ENCODE results near the gene APBA2.

DNA sequence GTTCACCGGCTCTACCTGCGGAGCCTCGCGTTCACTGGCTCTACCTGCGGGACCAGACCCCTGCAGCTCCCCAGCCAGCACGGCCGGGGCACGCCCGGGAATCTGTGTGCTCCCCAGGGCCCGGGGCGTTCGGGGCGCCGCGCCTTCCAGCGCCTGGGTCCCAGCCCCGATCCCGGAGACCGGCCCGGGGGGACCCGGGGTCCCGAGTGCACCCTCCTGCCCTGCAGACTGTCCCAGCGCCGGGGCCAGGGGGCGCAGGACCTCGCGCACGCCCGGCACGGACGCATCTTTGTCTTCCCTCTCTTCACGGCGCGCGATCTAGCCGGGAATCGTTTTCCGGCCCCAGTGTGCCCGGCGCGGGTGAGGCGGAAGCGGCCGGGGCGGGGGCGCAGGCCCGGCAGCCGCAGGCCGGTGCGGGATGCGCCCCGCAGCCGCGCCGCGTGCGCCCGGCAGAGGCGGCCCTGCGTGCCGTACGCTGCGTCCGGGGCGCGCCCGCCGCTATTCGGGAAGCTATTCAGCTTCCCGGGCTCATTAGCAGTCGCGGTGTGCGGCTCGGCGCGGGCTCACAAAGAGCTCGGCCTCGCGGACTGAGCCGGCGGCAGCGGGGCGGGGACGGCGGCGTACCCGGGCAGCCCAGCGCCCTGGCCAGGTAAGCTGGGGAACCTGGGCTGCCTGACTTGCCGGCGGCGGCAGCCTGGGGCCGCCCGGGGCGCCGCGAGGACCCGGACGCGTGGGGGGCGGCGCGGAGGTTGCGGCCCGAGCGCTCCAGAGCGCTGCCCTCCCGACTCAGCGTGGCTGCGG, at the start of gene APBA2:
- no peak for TF ChIP-seq POLR2A (IDR thresholded peaks at IDR 0.05)
- TF ChIP-seq EP300 (IDR thresholded peaks at IDR 0.05), result no peak

Measured in tibial nerve (tissue), 3 donors.